IPS-NIHi7 (cell line): ENCODE data around the gene CTNND2.

Experiments
- DNase-seq: peaks from one replicate; pipeline ENCODE4 v3.0.0; 2012; ENCODE audit warnings: mixed read lengths; ENCODE audit errors: extremely low spot score

The CTNND2 gene

GRCh38 chr5:10933121-10933520 is 971.1 kb downstream of the CTNND2 start:
- no peak for DNase-seq

DNA sequence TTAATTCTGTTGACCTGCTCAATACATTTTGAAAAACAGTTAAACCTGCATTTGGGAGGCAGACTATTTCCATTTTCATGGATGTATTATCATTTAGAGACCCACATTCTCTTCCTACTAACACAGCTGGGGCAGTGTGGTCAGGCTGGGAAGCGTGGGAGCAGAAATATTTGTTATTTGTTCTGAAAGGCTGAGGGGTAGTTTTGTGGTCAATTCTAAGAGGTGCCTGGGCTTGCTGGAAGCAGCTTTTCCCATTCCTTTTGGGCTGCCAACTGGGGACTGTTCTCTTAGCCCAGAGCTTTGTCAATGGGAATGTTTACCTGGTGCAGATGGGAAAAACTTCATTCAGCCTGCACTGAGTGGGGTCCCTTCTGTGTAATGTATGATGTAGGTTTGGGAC is 971.8 kb downstream of the CTNND2 start:
- no peak for DNase-seq

DNA sequence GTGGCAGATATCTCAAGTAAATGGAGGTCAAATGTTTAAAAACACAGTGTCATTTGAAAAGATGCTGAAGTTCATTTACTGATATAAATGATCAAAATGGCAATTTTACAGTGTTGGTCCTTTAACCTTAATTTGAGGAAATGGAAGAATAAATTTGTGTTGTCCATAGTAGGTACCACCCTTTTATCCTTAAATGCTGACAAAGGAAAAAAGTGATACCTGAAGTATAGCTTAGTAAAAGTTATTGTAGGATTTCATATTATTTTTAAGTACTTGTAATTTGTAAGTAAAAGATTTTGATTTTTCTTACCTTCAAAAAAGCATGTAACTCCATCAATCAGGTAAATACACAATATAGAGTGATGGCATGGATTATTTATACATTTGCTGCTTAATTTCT is 976.6 kb downstream of the CTNND2 start:
- no peak for DNase-seq

GRCh38 chr5:10923310-10923709 is 980.9 kb downstream of the CTNND2 start:
- no peak for DNase-seq
